GM19240 (cell line): ENCODE measurements around the gene CTTN.
A peak's percentile ranks its signal among the peaks of the same experiment; 100 is the strongest.
"Not testable (repeated sequence)": the region's sequence is repeated elsewhere in the genome, so short reads cannot be mapped to it uniquely, and the experiment has no call there.

Experiments used
- DNase-seq: peaks from one replicate; pipeline ENCODE4 v3.0.0; 2011; ENCODE audit warnings: low spot score; ENCODE audit not compliant: insufficient read length

Gene CTTN

GRCh38 chr11:70454197-70454767 is 56.0 kb downstream of the CTTN start:
- DNase-seq: no peak

- not testable (repeated sequence) for DNase-seq
Observed at GRCh38 chr11:70454811-70455210, 56.5 kb downstream of the CTTN start.

GRCh38 chr11:70455354-70455753 is 57.0 kb downstream of the CTTN start:
- no peak for DNase-seq

GRCh38 chr11:70456921-70457532 is 58.7 kb downstream of the CTTN start:
- DNase-seq: no peak

- no peak for DNase-seq
Observed at GRCh38 chr11:70458736-70459135, 60.4 kb downstream of the CTTN start.

GRCh38 chr11:70460111-70460510 is 61.8 kb downstream of the CTTN start:
- DNase-seq: no peak

GRCh38 chr11:70460964-70461363 is 62.6 kb downstream of the CTTN start:
- no peak for DNase-seq

GRCh38 chr11:70462818-70463477 is 64.6 kb downstream of the CTTN start:
- DNase-seq: no peak

- DNase-seq: no peak
Observed at GRCh38 chr11:70463478-70464255, 65.3 kb downstream of the CTTN start.

GRCh38 chr11:70464509-70465361 is 66.4 kb downstream of the CTTN start:
- DNase-seq: no peak

- DNase-seq: no peak
Observed at GRCh38 chr11:70466154-70466553, 67.8 kb downstream of the CTTN start.

GRCh38 chr11:70466596-70466995 is 68.3 kb downstream of the CTTN start:
- no peak for DNase-seq

- DNase-seq: no peak
Observed at GRCh38 chr11:70467201-70468085, 69.1 kb downstream of the CTTN start.

- no peak for DNase-seq
Observed at GRCh38 chr11:70468256-70469195, 70.2 kb downstream of the CTTN start.

GRCh38 chr11:70470127-70470526 is 71.8 kb downstream of the CTTN start:
- DNase-seq: no peak

- peak; percentile 64 for DNase-seq
Observed at GRCh38 chr11:70471254-70471653, 72.9 kb downstream of the CTTN start.

- DNase-seq: no peak
Observed at GRCh38 chr11:70472240-70472639, 73.9 kb downstream of the CTTN start.

- DNase-seq: no peak
Observed at GRCh38 chr11:70473186-70473872, 75.0 kb downstream of the CTTN start.
